Breast epithelium (tissue), 4 donors: ENCODE results near the gene MDFI. TPM values are rescaled to one million over a fixed set of nuclear protein-coding genes. Genes with fewer than 3 reads are reported as not detected.

Experiments used
- DNase-seq, 2 donors: peaks; one replicate each; pipeline ENCODE4 v3.0.0-alpha.2; 2019; ENCODE audit warnings: low spot score in 2 of 2
- H3K27ac ChIP-seq, 2 donors: fragments of 200-600 bp; sonication (generic) in 1 of 2; one replicate each; pipeline ENCODE4 v1.5.1; 2016 to 2019; ENCODE audit warnings: mild to moderate bottlenecking in 1 of 2
- H3K27me3 ChIP-seq, 2 donors: fragments of 200-600 bp; sonication (generic) in 1 of 2; one replicate each; pipeline versions ENCODE4 v1.5.1 to v1.6.0; 2017 to 2019; ENCODE audit warnings: control low read depth in 1 of 2, mild to moderate bottlenecking in 1 of 2
- H3K36me3 ChIP-seq: fragments of 200-600 bp; one replicate; pipeline ENCODE4 v1.5.1; 2019
- H3K4me1 ChIP-seq, 2 donors: fragments of 200-600 bp; sonication (generic); one replicate each; pipeline ENCODE4 v1.5.1; 2016 to 2019; ENCODE audit warnings: control low read depth in 1 of 2
- H3K4me3 ChIP-seq, 3 donors: fragments of 200-600 bp; sonication (generic); 1 replicate in 2 of 3; 2 replicates in 1 of 3; pipeline ENCODE4 v1.5.1; 2016 to 2019; ENCODE audit warnings: mild to moderate bottlenecking in 3 of 3, moderate library complexity in 2 of 3
- H3K9me3 ChIP-seq, 2 donors: fragments of 200-600 bp; sonication (generic) in 1 of 2; one replicate each; pipeline ENCODE4 v1.5.1; 2016 to 2019; ENCODE audit warnings: control low read depth in 1 of 2
- POLR2A ChIP-seq: fragments of 450-650 bp; IDR thresholded peaks from one replicate; pipeline ENCODE4 v1.6.1; 2016; ENCODE audit warnings: antibody characterized with exemption, mild to moderate bottlenecking, moderate library complexity
- POLR2AphosphoS5 ChIP-seq, 3 donors: sonication (generic); formaldehyde crosslinking; IDR thresholded peaks; one replicate each; pipeline ENCODE4 v1.6.1; 2017; ENCODE audit warnings: antibody characterized with exemption in 3 of 3
- intact Hi-C: fragments of 100-400 bp; cut with DNase I; formaldehyde crosslinking; loops from one replicate; pipeline ENCODE4 v1.15.1; 2023; ENCODE audit warnings: low total_unique reads
- total RNA-seq, 3 donors: library from RNA; depleted of rRNA; stranded (reverse); fragments of >200 nt; gene quantifications; one replicate each; pipeline ENCODE4 v1.1.0, GENCODE V29; 2016
- TF ChIP-seq, protein P1 (sequence below), 3 donors: fragments of 450-650 bp; IDR thresholded peaks; one replicate each; pipeline ENCODE4 v1.5.1; 2016 to 2017; ENCODE audit warnings: antibody characterized with exemption in 3 of 3, mild to moderate bottlenecking in 3 of 3, moderate library complexity in 3 of 3

Gene MDFI
- total RNA-seq, 3 donors from 2014 or later = 26.7 to 75.8 (median 36.1) TPM

DNA sequence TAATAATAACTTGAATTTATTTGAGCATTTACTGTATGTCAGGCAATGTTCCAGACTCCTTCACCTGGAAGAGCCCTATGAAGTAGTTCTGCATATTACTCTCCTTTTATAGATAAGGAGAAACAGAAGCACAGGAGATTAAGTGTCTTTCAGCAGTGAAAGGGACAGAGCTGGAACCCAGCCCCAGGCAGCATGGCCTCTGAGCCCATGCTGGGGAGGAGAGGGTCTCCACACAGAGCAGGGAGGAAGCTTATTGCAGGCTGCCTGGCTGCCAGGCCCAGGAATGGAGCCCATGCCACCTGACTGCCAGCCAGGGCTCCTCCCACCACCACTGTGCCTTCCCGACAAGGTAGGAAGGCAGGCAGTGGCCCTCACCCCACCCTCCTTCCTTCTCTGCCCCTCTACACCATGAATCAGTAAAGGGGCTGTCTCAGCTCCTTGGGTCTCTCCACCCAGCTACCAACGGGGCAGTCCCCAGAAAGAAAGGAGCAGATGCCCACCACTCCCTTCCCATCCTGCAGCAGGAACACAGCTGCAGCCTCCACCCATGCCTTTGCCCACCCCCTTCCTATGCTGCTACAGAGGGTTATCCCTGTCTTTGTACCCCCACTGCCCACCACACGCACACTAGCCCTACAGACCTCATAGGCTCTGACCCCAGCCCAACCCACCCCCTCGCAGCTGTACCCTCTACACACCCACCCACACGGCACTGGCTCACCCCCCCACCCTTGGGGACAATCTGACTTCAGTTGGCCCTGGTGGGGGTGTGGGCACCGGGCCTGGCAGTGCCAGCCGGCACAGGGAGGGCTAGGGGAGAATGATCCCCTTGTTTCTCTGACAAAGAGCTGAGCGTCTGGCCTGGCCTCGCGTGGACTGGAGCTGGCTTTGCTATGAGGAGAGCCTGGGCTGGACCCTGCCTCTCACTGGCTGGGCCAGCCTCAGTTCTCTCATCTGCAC is 55.3 kb downstream of the MDFI start:
- H3K36me3 ChIP-seq = no peaks in the 10 kb centered on the region
- no peak for TF ChIP-seq POLR2AphosphoS5 (IDR thresholded peaks at IDR 0.05)
- no peak for TF ChIP-seq POLR2A
- peaks cover 0 to 11% of the 10 kb centered on the region in 2 donors for H3K4me1 ChIP-seq
- H3K27ac ChIP-seq = peak overlapping the region in 1 of 2 donors; percentile 17
- no peak for DNase-seq
- no peak overlapping the region for H3K4me3 ChIP-seq
- intact Hi-C loops = loop anchor here (1.0 kb wide), 1 partner anchor 20 kb away; no protein-coding TSS in a partner anchor
- H3K27me3 ChIP-seq = no peaks in the 10 kb centered on the region
- H3K9me3 ChIP-seq = no peaks in the 10 kb centered on the region

DNA sequence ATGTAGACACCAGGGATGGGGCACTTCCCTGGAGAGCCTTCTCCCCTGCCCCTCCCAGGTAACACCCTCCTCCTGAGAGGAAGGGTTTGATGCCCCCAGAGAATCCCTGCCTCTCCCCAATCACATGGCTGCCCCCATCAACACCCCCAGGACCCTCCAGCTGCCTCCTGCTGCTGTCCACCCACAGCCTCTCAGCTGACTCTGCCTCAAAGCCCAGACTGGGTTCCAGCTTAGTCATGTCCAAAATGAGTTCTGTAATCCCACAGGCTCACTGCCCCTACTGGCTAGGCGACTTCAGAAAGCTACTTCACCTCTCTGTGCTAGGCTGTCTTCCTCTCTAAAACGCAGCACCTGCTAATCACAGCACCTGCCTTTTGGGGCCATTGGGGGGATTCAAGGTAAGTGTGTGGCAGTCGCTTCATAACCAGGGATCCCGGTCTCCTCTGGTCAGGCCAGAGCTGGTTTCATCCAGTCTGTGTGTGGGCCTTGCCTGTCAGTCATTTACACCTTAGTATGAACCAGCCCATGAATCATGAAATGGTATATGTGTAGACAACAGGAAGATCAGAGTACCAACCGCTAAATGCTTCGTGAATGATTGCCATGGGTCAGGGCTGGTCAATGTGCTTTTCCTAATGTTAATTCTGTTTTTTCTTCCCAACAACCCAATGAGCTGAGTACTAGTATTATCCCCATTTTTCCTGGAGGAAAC is 56.7 kb downstream of the MDFI start:
- Histone ChIP-seq H3K36me3 (no peaks in the 10 kb centered on the region), H3K9me3 (no peaks in the 10 kb centered on the region), H3K27me3 (no peaks in the 10 kb centered on the region), H3K4me1 (peaks cover 0 to 15% of the 10 kb centered on the region in 2 donors), H3K4me3 (no peak overlapping the region), H3K27ac (peak overlapping the region in 1 of 2 donors; percentile 5)
- TF ChIP-seq POLR2AphosphoS5 (IDR thresholded peaks at IDR 0.05) (no peak), POLR2A (no peak)
- TF ChIP-seq, protein P1, sequence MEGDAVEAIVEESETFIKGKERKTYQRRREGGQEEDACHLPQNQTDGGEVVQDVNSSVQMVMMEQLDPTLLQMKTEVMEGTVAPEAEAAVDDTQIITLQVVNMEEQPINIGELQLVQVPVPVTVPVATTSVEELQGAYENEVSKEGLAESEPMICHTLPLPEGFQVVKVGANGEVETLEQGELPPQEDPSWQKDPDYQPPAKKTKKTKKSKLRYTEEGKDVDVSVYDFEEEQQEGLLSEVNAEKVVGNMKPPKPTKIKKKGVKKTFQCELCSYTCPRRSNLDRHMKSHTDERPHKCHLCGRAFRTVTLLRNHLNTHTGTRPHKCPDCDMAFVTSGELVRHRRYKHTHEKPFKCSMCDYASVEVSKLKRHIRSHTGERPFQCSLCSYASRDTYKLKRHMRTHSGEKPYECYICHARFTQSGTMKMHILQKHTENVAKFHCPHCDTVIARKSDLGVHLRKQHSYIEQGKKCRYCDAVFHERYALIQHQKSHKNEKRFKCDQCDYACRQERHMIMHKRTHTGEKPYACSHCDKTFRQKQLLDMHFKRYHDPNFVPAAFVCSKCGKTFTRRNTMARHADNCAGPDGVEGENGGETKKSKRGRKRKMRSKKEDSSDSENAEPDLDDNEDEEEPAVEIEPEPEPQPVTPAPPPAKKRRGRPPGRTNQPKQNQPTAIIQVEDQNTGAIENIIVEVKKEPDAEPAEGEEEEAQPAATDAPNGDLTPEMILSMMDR (IDR thresholded peaks at IDR 0.05) = no peak
- intact Hi-C loops = loop anchor here (1.0 kb wide), 1 partner anchor 22 kb away; no protein-coding TSS in a partner anchor
- no peak for DNase-seq

DNA sequence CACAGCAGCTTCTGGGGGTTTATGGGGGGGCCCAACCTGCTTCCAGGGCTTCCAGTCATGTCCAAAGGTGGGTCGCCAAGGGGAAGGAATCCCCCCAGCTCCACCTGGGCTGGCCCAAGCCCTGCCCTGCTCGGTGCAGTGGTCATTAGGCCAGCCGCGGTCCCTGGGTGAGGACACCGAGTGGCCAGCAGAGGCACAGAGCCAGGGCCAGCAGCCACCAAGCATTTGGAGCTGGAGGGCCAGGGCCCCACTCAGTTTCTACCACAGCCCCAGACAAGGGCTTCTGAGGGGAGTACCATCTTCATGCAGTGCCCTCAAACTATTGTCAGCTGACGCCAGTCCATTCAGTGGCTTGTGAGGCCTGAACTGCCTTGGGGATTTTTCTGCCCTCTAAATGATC is 57.6 kb downstream of the MDFI start:
- peaks cover 0 to 15% of the 10 kb centered on the region in 2 donors for H3K4me1 ChIP-seq
- H3K27ac ChIP-seq = no peak overlapping the region
- intact Hi-C loops = no loop called here

DNA sequence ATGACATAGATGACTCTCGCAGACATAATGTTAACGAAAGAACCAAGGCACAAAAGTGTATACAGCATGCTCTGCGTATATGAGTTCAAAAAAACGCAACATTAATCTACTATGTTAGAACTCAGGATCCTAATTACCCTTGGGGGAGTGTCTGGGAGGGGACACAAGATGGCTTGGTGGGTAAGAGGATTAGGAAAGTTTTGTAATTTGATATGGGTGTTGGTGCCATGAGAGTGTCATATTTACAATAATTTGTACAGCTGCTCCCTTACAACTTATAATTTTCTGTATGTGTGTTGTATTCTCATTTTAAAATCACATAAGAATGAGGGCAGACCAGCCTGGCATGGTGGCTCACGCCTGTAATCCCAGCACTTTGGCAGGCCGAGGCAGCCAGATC is 58.5 kb downstream of the MDFI start:
- Histone ChIP-seq H3K4me1 (peaks cover 0 to 15% of the 10 kb centered on the region in 2 donors), H3K4me3 (no peak overlapping the region), H3K9me3 (no peaks in the 10 kb centered on the region), H3K27ac (no peak overlapping the region), H3K36me3 (no peaks in the 10 kb centered on the region), H3K27me3 (no peaks in the 10 kb centered on the region)
- no peak for DNase-seq
- intact Hi-C loops = no loop called here
- TF ChIP-seq POLR2AphosphoS5 (IDR thresholded peaks at IDR 0.05) = no peak
- TF ChIP-seq, protein P1 (IDR thresholded peaks at IDR 0.05) = no peak
- no peak for TF ChIP-seq POLR2A

More for the DNA sequence above, 57.6 kb downstream of the MDFI start:
- H3K36me3 ChIP-seq = no peaks in the 10 kb centered on the region
- no peak for DNase-seq
- no peak overlapping the region for H3K4me3 ChIP-seq
- no peaks in the 10 kb centered on the region for H3K9me3 ChIP-seq
- TF ChIP-seq, protein P1 (IDR thresholded peaks at IDR 0.05) = no peak
- TF ChIP-seq POLR2A (no peak), POLR2AphosphoS5 (IDR thresholded peaks at IDR 0.05) (no peak)
- no peaks in the 10 kb centered on the region for H3K27me3 ChIP-seq

DNA sequence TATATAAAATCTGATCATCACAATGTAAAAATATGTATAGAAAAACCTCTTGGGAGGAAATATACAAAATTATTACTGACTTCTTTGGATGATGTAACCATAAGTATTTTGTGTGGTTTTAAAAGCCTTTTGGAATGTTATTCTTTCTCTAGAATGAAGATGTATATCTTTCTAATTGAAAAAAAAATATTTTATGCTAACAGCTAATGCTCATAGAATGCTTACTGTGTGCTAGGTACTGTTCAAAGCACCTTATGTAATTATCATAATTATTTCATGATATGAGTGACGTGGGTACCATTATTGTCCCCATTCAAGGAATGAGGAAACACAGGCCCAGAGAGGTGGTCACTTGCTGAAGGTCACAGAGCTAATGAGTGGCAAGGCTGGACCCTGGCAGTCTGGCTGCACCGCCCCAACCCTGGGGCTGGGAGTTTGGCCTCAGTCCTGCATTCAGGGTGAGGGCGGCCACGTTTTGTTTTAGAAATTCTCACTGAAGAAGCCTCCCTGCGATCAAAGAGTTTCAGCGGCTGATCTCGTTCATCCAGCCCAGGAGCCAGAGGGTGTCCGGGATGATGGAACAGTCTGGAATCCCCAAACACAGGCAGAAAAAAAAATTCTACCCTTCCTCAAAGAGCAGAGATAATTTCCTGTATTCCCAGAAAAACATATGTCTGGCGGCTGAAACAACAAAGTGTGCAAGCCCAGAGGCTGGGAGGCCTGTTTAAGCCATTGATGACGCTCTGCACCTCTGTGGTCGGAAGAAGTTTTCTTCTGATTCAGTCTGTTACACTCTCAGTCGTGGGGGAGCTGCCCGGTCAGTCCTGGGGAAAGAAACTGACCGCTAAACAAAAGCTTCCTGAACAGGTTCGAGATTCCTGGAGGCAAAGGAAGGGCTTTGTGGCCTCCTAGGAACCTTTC is 59.9 kb downstream of the MDFI start:
- TF ChIP-seq POLR2A (no peak), POLR2AphosphoS5 (IDR thresholded peaks at IDR 0.05) (no peak)
- TF ChIP-seq, protein P1 (IDR thresholded peaks at IDR 0.05) = no peak
- Histone ChIP-seq H3K27ac (peak overlapping the region; percentile 71 to 76), H3K4me3 (no peak overlapping the region), H3K36me3 (no peaks in the 10 kb centered on the region), H3K9me3 (no peaks in the 10 kb centered on the region), H3K27me3 (no peaks in the 10 kb centered on the region), H3K4me1 (peaks cover 0 to 12% of the 10 kb centered on the region in 2 donors)
- intact Hi-C loops = no loop called here
- no peak for DNase-seq
